Memory B cell (primary cell): ENCODE data around the gene GALC.
A peak's percentile ranks its signal among the peaks of the same experiment; 100 is the strongest.

Source experiments
- ATAC-seq: fragments of 150-1000 bp; cut with Tn5 transposase; 2 replicates; pipeline ENCODE4 v1.10.0; 2021; ENCODE audit warnings: low read depth, mild to moderate bottlenecking, moderate library complexity
- DNase-seq, 2 donors: peaks; one replicate each; pipeline ENCODE4 v3.0.0; 2022; ENCODE audit warnings: low spot score in 2 of 2
- H3K27ac Mint-ChIP-seq: one replicate; pipeline ENCODE4 v1.8.0; 2022; ENCODE audit warnings: mild to moderate bottlenecking, moderate library complexity, mixed read lengths
- H3K27me3 Mint-ChIP-seq: one replicate; pipeline ENCODE4 v1.8.0; 2022; ENCODE audit warnings: mixed read lengths
- H3K36me3 Mint-ChIP-seq: one replicate; pipeline ENCODE4 v1.8.0; 2022; ENCODE audit warnings: mild to moderate bottlenecking, mixed read lengths
- H3K4me1 Mint-ChIP-seq: one replicate; pipeline ENCODE4 v1.8.0; 2022; ENCODE audit warnings: mixed read lengths
- H3K4me3 Mint-ChIP-seq: one replicate; pipeline ENCODE4 v1.8.0; 2022; ENCODE audit warnings: mild to moderate bottlenecking, moderate library complexity, mixed read lengths
- H3K9me3 Mint-ChIP-seq: one replicate; pipeline ENCODE4 v1.8.0; 2022; ENCODE audit warnings: mixed read lengths

GALC gene

GRCh38 chr14:87960013-87960787, 32.8 kb downstream of the GALC start:
- peaks cover 40% of the 10 kb centered on the region for H3K36me3 Mint-ChIP-seq
- H3K27me3 Mint-ChIP-seq = no peaks in the 10 kb centered on the region
- no peak for DNase-seq
- H3K27ac Mint-ChIP-seq = peak overlapping the region; percentile 24
- ATAC-seq = no peak
- H3K4me3 Mint-ChIP-seq = no peak overlapping the region
- H3K9me3 Mint-ChIP-seq = peaks cover 10% of the 10 kb centered on the region
- peaks cover 8% of the 10 kb centered on the region for H3K4me1 Mint-ChIP-seq

GRCh38 chr14:87955501-87955900, 37.5 kb downstream of the GALC start:
- H3K4me1 Mint-ChIP-seq = peaks cover 22% of the 10 kb centered on the region
- H3K27ac Mint-ChIP-seq = no peak overlapping the region
- H3K27me3 Mint-ChIP-seq = no peaks in the 10 kb centered on the region
- no peak for DNase-seq
- ATAC-seq = no peak
- H3K4me3 Mint-ChIP-seq = no peak overlapping the region
- peaks cover 10% of the 10 kb centered on the region for H3K9me3 Mint-ChIP-seq
- H3K36me3 Mint-ChIP-seq = peaks cover 22% of the 10 kb centered on the region

GRCh38 chr14:87952307-87953094, 40.5 kb downstream of the GALC start:
- Mint-ChIP-seq H3K4me1 (peaks cover 14% of the 10 kb centered on the region), H3K27me3 (no peaks in the 10 kb centered on the region), H3K36me3 (peaks cover 15% of the 10 kb centered on the region), H3K27ac (peak overlapping the region; percentile 94), H3K4me3 (peak overlapping the region; percentile 56), H3K9me3 (no peaks in the 10 kb centered on the region)
- DNase-seq (no peak), ATAC-seq (peak; percentile 84)

GRCh38 chr14:87944987-87945604, 47.9 kb downstream of the GALC start:
- Mint-ChIP-seq H3K4me1 (no peaks in the 10 kb centered on the region), H3K27ac (no peak overlapping the region), H3K4me3 (no peak overlapping the region), H3K36me3 (peaks cover 22% of the 10 kb centered on the region), H3K27me3 (no peaks in the 10 kb centered on the region), H3K9me3 (no peaks in the 10 kb centered on the region)
- DNase-seq (peak in 1 of 2 donors; percentile 38), ATAC-seq (peak; percentile 35)

- no peak for ATAC-seq
- Mint-ChIP-seq H3K9me3 (no peaks in the 10 kb centered on the region), H3K27me3 (no peaks in the 10 kb centered on the region), H3K4me3 (no peak overlapping the region), H3K27ac (no peak overlapping the region), H3K36me3 (peaks cover 23% of the 10 kb centered on the region), H3K4me1 (peaks cover 4% of the 10 kb centered on the region)
- no peak for DNase-seq
Measured at GRCh38 chr14:87940894-87941293, 52.1 kb downstream of the GALC start.

GRCh38 chr14:87940382-87940781, 52.6 kb downstream of the GALC start:
- Mint-ChIP-seq H3K9me3 (no peaks in the 10 kb centered on the region), H3K36me3 (peaks cover 22% of the 10 kb centered on the region), H3K27me3 (no peaks in the 10 kb centered on the region), H3K4me3 (no peak overlapping the region), H3K27ac (peak overlapping the region; percentile 2), H3K4me1 (peaks cover 4% of the 10 kb centered on the region)
- DNase-seq (no peak), ATAC-seq (no peak)

- Mint-ChIP-seq H3K27ac (no peak overlapping the region), H3K4me3 (no peak overlapping the region), H3K4me1 (peaks cover 4% of the 10 kb centered on the region), H3K36me3 (peaks cover 27% of the 10 kb centered on the region), H3K9me3 (peaks cover 5% of the 10 kb centered on the region), H3K27me3 (no peaks in the 10 kb centered on the region)
- ATAC-seq (no peak), DNase-seq (no peak)
Measured at GRCh38 chr14:87935886-87936285, 57.1 kb downstream of the GALC start.

- H3K4me1 Mint-ChIP-seq = peaks cover 4% of the 10 kb centered on the region
- no peak for ATAC-seq
- DNase-seq = no peak
- no peak overlapping the region for H3K27ac Mint-ChIP-seq
- no peaks in the 10 kb centered on the region for H3K27me3 Mint-ChIP-seq
- peaks cover 30% of the 10 kb centered on the region for H3K36me3 Mint-ChIP-seq
- peaks cover 5% of the 10 kb centered on the region for H3K9me3 Mint-ChIP-seq
- no peak overlapping the region for H3K4me3 Mint-ChIP-seq
Measured at GRCh38 chr14:87935081-87935828, 57.7 kb downstream of the GALC start.

- peaks cover 7% of the 10 kb centered on the region for H3K9me3 Mint-ChIP-seq
- H3K27ac Mint-ChIP-seq = no peak overlapping the region
- no peak overlapping the region for H3K4me3 Mint-ChIP-seq
- no peaks in the 10 kb centered on the region for H3K27me3 Mint-ChIP-seq
- no peak for DNase-seq
- no peak for ATAC-seq
- H3K36me3 Mint-ChIP-seq = peaks cover 35% of the 10 kb centered on the region
- peaks cover 4% of the 10 kb centered on the region for H3K4me1 Mint-ChIP-seq
Measured at GRCh38 chr14:87934185-87934584, 58.8 kb downstream of the GALC start.

GRCh38 chr14:87916886-87917275, 76.1 kb downstream of the GALC start:
- Mint-ChIP-seq H3K27ac (no peak overlapping the region), H3K27me3 (peaks cover 4% of the 10 kb centered on the region), H3K4me1 (no peaks in the 10 kb centered on the region), H3K9me3 (peaks cover 16% of the 10 kb centered on the region), H3K36me3 (peaks cover 1% of the 10 kb centered on the region), H3K4me3 (no peak overlapping the region)
- no peak for DNase-seq
- no peak for ATAC-seq

GRCh38 chr14:87916103-87916885, 76.7 kb downstream of the GALC start:
- DNase-seq (no peak), ATAC-seq (no peak)
- peaks cover 19% of the 10 kb centered on the region for H3K9me3 Mint-ChIP-seq
- peaks cover 1% of the 10 kb centered on the region for H3K36me3 Mint-ChIP-seq
- H3K27me3 Mint-ChIP-seq = peaks cover 4% of the 10 kb centered on the region
- no peaks in the 10 kb centered on the region for H3K4me1 Mint-ChIP-seq
- no peak overlapping the region for H3K27ac Mint-ChIP-seq
- H3K4me3 Mint-ChIP-seq = no peak overlapping the region

- ATAC-seq (no peak), DNase-seq (no peak)
- H3K4me3 Mint-ChIP-seq = no peak overlapping the region
- H3K27me3 Mint-ChIP-seq = peaks cover 4% of the 10 kb centered on the region
- H3K9me3 Mint-ChIP-seq = peaks cover 15% of the 10 kb centered on the region
- H3K27ac Mint-ChIP-seq = no peak overlapping the region
- H3K36me3 Mint-ChIP-seq = peaks cover 6% of the 10 kb centered on the region
- no peaks in the 10 kb centered on the region for H3K4me1 Mint-ChIP-seq
Measured at GRCh38 chr14:87908550-87908949, 84.4 kb downstream of the GALC start.

GRCh38 chr14:87901652-87902051, 91.3 kb downstream of the GALC start:
- H3K4me1 Mint-ChIP-seq = no peaks in the 10 kb centered on the region
- no peaks in the 10 kb centered on the region for H3K36me3 Mint-ChIP-seq
- H3K9me3 Mint-ChIP-seq = no peaks in the 10 kb centered on the region
- H3K27me3 Mint-ChIP-seq = peaks cover 4% of the 10 kb centered on the region
- no peak overlapping the region for H3K4me3 Mint-ChIP-seq
- H3K27ac Mint-ChIP-seq = no peak overlapping the region
- ATAC-seq = no peak
- no peak for DNase-seq
